GM21825 (cell line): ENCODE measurements around the gene EIF1.
"Not testable (repeated sequence)": the region's sequence is repeated elsewhere in the genome, so short reads cannot be mapped to it uniquely, and the experiment has no call there.

Experiments used
- ATAC-seq: cut with Tn5 transposase; IDR thresholded peaks from one replicate; pipeline ENCODE4 v1.9.1; 2021; ENCODE audit warnings: mild to moderate bottlenecking, moderate library complexity; ENCODE audit not compliant: unreplicated experiment

The EIF1 gene

DNA sequence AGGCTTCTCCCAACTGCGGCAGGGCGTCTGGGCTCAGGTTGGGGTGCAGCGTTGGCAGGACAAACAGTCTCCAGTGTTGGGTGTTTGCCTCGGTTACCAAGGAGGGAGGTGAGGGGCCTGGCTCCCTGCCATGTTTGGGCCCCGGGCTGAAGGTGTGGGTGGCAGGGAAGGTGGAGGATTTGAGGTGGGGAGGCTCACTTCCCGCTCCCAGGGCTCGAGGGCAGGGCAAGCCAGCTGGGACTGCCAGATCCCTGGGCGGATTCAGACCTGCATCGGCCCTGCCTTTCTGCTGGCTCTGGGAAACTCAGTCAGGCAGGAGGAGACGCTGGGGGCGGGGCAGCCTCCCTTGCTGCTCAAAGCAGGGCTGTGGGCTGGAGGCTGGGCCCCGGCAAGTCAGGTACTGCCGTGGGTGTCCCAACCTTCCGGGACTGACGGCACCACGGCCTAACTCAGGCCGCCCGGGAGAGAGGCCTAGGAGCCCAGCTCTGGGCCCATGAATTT lies 33.0 kb upstream of the EIF1 start:
- ATAC-seq = no peak

DNA sequence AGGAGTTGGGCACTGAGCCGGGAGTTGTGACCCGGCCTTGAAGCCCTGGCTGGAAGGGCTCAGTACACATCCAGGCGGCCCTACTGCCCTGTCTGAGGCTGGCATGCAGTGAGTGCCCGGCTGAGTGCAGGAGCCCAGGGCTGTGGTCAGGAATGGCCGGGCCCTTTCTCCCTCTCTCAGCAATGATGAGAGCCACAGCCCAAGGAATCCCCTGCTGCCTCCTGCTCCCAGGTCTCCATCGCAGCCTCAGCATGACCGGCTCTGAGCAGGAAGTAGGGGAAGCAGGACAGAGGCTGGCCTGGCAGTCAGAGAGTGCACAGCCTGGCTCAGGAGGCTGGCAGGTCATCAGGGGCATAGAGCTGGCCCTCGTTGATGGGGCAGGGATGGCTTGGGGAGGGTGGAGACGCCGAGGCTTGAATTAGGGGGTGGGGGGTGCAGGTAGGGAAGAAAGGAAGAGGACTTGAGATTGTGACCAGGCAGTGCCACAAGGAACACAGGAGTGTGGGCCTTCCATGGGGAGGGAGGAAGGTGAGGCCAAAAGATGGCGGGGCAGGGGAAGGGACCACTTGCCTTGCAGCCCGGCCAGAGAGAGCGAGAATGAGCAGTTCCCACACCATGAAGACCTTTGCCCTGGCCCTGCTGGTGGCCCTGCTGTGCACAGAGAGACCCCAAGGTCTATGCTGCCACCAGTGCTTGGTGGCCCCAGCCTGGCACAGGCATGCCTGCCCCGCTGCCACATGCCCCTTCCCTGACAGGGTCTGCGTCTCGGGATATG lies 32.2 kb upstream of the EIF1 start:
- no peak for ATAC-seq

DNA sequence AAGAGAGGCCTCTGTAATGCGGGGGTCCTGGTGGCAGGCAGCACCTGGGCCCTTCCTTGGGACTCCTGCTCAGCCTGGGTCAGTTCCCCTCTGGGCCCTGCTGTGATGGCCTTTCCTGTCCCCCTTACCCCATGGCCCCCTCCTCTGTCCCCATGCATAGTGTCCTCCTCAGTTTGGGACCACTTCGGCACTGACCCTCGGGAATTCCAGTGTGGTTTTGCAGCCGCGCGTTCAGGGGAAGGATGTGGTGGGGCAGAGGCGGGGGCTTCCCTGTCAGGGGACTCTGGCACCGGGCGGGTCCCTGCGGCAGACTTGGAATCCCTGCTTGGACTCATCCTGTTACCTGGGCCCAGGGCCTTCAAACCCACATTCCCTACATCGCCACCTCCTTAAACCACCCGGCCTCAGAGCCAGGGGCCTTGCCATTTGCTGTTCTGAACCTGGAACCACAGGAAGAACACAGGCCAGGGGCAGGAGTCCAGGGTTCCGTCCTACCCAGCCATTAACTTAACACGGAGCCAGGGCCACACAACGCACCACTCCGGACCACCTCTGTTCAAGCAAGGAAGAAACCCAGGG lies 31.4 kb upstream of the EIF1 start:
- no peak for ATAC-seq

DNA sequence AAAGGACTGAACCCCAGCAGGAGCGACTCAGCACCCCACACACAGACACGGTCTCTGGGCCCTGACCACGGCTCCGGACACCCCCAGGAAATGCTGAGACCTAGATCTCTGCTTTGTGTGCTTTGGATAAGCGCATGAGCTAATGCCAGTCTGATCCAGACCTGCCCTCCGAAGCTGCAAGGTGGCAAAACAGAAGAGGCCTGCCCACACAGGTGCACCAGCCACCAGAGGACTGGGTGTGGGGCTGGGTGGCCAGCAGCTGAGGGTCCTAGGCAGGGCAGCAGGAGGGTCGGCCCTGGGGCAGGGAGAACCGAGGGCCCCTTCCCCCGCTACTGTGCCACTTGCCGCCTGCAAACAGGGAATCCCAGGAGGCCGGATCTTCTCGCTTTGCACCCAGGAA lies 30.7 kb upstream of the EIF1 start:
- no peak for ATAC-seq

DNA sequence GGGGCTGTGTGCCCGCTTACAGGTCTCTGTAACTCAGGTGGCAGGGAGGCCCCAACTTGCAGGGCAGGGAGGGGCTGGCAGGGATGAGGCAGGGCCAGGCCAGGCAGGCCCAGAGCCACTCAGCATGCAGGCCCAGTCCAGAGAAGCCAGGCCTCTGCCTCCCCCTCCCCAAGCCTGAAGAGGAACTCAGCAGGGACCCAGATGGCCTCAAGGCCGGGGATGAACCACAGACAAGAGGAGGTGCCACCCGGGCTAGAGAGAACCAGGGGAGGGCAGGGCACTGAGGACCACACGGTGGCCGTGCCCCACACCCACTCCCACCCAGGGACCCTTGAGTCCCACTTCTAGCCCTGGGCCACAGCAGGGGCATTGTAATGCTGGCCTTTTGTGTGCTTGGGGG lies 29.8 kb upstream of the EIF1 start:
- ATAC-seq = no peak

DNA sequence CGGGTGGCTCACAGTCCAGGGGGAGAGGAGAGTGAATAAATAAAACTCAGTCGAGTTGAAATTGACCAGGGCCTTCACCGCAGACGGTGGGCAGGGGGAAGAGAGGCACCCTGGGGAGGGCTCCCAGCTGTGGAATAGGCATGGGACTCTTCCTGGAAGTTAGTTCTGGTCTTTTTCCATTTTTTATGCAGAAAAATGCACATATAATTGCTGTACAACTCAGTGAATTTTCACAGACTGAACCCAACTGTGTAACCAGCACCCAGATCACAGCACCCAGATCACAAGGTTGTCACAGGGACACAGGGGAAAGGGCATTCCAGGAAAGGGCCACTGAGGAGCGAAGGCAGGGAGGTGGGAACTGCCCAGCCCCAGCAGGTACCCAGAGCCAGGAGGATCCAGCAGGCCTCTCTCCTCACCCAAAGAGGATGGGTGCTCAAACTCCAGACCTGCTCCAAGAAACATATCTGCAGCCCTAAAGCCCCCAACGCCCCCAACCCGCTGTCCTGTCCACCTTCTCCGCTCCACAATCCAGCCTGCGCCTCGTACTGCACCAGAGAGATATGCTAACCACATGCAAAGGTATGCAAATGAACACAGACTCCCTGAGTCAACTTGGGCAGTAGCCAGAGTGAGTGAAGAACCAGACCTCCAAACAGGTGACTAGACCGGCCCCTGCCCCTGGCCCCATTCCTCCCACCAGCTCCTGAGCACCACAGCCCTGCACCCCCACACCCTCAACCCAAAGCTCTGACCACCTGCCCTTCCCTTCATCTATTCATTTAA lies 29.1 kb upstream of the EIF1 start:
- ATAC-seq = no peak

DNA sequence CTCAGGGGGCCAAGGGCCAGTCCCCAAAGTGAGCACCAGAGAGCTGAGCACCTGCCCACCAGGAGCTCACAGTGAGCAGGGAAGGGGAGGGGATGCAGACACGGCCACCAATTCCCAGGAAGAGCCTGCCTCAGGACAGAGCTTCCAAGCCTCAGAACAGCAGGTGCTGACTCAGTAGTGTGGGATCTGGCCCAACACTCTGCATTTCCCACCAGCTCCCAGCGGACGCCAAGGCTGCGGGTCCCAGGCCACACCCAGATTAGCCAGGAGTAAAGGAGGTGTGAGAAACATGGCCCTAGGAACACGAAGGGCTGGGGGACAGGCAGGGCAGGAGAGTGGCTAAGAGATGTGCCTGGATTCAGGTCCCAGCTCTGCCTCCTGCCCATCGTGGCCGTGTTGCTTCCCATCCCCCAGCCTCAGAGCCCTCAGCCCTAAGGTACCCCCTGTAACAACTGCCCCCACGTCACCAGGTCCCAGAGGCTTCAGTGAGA lies 28.4 kb upstream of the EIF1 start:
- no peak for ATAC-seq

DNA sequence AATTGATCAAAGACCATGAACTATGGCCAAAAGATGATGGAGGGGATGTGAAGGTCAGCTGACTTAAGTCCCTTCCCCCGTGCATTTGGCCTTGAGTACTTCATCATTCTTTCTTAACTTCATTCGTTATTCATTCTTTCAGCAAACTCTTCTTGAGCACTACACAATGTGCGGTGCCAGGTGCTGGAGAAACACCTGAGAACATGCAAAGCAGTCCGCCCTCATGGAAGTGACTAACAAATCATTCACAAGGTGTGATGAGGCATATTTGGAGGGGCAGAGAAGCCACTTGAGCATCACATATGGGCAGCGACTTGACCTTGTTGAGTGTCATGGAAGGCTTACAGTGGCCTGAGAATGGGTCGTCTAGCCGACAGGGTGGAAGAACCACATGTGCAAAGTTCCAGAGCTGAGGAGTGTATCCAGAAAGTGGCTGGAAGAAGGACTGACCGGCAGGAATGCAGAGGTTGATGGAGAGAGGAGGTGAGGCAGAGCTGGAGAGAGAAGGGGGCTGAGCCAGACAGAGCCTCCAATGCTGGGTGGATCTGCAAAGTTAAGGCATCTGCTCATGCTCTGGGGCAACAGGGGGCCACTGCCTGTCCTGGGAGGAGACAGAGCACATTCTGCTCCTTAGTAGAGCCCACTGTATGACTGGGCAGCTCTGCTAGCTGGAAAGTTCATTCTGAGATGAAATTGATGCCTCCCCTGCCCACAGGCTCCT lies 25.1 kb upstream of the EIF1 start:
- no peak for ATAC-seq

DNA sequence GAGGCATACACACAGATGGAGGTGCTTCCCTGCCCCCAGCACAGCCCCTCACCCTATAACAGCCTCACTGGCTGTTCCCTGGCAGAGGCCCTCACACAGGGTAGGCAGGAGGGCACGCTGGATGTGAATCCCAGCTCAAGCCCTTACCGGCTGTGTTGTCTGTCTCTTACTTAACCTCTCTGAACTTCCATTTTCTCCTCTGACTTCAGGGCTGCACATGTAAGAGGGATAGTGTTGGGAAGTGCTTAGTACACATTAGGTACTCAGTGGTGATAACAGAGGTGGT lies 24.6 kb upstream of the EIF1 start:
- no peak for ATAC-seq

DNA sequence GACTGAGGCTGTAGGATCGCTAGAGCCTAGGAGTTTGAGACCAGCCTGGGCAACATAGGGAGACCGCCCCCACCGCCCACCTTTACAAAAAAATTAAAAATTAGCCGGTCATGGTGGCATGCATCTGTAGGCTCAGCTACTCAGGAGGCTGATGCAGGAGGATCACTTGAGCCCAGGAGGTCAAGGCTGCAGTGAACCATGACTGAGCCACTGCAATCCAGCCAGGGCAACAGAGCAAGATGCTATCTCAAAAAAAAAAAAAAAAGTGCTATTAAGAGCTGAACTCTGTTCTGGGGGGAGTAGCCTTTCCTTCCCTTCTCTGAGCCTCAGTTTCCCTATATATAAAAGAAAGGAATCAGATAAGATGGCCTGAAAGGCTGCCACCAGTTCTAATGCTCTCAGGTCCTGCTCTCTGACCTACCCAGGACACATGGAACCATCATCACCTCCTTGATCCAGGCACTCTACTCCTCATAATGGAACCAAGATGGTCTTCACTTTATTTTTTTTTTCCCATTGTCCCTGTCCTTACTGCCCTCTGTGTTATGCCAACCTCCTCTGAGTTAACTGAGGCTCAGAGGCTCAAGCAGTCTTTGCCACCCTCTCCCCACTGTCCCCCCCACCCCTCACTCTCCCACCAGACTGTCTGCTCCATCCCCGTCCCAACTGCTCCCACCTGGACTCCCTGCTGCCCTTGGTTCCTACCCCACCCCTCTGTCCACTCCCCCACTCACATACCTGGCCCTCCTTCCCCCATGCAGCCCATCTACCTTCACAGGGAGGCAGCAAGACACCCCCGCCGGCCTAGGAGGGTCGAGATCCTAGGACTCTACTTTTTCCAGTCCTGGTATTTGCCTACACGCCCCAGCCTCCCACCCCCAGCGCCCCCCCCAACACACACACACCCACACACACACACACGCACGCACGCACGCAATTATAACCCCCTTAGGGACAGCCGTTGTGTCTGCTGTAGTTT lies 23.8 kb upstream of the EIF1 start:
- no peak for ATAC-seq

DNA sequence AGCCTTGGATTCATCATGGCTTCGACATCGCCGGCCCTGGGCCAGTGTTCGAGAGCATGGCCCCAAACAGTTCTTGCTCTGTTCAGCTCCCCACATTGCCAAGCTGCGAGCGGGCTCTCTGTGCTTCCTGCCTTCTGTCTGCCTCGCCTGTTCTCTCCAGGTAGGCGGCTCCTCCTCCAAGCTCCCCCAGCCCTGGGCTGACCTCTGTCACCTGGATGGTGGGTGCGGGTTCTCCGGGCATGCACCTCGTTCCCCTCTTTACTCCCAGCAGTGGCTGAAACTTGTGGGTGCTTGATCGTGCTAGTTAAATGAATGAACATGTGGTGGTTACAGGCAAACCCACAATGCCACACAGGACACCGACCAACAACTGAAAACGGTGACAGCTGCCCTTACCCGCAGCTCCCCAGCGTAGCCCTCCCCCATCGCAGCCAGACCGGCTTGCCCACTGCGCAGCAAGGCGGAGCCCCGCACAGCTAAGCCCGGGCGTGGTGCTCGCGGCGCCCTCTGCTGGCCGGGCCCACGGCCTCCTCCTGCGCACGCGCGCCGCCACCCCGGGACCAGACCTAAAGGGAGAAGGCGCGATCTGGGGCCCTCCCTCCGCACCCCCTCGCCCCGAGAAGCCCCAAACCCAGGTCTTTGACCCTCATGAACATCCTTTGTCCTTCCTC lies 23.0 kb upstream of the EIF1 start:
- peak; percentile 49 for ATAC-seq

DNA sequence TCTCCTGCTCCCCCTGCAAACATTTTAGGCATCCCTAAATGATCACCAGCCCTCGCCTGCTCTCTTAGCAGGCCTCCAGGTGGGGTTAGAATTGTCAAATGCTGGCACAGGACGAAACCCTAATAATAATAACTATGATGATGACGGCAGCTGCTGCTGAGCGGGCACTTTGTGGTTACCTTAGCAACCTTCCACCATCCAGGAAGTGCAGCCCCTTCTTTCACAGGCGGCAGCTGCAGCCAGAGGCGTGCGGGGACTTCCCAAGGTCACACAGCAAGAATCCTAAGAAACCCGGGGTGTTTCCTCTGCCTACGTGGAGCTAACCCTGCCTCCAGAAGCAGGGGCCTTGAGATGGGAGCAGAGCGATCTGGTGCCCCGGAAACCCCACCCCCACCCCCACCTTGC lies 22.4 kb upstream of the EIF1 start:
- peak; percentile 39 for ATAC-seq

DNA sequence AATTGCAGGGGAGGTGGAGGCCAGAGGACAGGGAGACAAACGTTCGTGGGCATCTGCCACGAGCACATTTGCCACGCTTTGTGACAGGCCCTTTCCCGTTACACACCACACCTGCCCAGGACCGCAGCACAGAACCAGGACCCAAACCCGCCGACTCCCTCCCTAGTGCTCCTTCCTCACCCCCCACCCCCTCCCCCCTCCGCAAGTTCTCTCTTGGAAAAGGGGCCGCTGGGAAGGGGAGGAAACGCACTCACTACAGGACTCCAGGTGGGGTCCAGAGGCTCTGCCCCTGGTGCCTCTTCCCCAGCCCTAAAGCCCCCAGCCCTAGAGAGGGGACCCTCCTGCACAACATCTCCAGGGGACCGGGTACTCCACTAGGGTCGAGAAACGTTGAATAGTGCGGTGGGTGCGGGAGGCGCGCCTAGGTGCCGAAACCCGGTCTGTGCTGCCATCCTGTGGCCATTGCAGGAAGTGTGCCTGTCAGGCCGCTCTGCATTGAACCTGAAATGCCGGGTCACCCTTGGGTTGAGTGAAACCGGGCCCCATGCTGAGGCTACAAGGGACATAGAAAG lies 21.9 kb upstream of the EIF1 start:
- peak; percentile 42 for ATAC-seq

DNA sequence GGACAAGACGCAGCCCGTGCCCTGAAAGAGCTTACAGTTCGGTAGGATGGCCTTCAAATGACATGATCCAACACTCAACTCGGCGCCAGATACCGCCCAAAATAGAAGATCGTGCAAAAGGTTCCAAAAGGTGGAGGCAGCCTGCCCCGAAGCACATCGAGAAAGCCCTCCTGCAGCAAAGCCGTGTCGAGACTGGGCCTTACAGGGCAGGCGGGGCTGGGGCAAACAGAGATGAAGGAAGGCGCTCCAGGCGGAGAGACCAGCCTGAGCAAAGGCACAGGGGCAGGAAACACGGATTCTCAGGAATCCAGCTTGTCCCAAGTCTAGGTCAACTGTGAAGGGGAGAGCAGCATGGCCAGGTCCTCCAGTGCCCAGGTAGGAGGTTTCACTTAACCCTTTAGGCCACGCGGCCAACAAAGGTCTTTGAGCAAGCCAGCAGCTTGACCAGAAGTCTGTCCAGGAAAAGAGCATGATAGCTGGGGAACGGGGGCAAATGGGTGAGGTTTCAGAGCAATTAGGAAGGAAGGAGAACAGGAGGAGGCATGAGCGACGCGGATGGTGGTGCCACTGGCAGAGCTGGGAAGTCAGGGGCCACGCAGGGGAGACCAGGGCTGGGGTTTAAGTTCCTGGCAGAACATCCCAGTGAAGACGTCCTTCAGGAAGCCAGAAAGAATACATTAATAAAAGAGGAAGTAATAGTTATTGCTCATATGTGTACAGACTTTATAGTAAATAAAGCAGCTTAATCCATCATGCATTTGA lies 21.2 kb upstream of the EIF1 start:
- no peak for ATAC-seq

DNA sequence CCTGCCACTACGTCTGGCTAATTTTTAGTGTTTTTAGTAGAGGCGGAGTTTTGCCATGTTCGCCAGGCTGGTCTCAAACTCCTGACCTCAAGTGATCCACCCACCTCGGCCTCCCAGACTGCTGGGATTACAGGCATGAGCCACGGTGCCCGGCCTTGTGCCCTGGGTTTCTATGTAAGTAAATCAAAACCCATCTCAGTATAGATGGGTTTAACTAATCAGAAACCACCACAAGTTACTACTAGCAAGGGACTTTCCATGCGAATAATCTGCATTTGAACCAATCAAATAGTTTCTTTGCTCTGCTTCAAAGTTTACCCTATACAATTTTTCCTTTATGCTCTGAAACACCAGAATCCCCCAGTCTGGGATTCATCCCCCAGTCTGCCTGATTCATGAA lies 16.5 kb upstream of the EIF1 start:
- ATAC-seq = no peak

DNA sequence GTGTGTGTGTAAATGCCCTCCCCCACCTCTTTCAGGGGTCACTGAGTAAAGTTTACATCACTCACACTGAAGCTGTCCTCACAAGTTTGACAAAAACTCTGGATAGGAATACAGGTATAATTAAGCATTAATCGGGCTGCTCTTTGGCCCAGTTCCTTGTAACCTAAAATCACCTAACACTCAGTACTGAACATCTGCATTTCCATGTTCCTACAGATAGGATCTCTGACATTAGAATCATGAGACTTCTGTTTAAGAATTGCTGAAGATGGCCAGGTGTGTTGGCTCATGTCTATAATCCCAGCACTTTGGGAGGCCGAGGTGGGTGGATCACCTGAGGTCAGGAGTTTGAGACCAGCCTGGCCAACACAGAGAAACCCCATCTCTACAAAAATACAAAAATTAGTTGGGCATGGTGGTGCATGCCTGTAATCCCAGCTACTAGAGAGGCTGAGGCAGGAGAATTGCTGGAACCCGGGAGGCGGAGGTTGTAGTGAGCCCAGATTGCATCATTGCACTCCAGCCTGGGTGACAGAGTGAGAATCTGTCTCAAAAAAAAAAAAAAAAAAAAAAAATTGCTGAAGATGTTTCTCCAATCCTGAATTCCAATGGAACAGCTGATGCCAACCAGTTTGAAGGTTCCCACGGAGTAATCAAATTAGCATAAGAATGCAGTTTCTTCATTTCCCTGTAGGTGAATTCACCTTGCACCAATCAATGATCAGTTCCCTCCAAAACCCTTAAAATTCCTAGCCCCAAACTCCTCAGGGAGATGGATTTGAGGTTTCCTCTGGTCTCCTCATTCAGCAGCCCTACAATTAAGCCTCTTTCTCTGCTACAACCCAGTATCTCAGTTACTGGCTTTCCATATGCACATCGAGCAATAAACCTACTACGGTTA lies 13.3 kb upstream of the EIF1 start:
- not testable (repeated sequence) for ATAC-seq

DNA sequence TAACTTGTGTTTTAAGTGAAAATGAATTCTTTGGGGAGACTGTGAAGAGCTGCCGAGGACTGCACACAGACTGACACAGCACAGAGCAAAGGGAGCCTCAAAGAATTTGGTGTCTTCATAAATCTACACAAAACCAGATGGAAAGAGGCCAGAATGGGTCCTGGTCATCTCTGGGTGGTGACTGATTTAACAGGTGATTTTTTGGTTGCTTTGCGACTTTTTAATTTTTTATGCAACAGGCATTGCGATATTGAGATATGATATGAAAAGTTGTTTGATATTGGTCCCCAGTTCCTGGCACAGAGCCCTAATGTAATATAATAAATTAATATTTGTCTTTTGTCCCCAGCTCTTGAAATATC lies 12.6 kb upstream of the EIF1 start:
- ATAC-seq = no peak
